HL-60 (cell line): ENCODE results near the gene C6orf132.
A peak's percentile ranks its signal among the peaks of the same experiment; 100 is the strongest.

ENCODE experiments used
- CTCF ChIP-seq: IDR thresholded peaks from one replicate; pipeline ENCODE4 v1.5.1; 2011; ENCODE audit warnings: low read length, control low read depth, inconsistent platforms; ENCODE audit not compliant: insufficient read depth
- GABPA ChIP-seq: IDR thresholded peaks from 2 replicates; pipeline ENCODE4 v1.6.1; 2012; ENCODE audit warnings: low read depth
- POLR2AphosphoS5 ChIP-seq: IDR thresholded peaks from 2 replicates; pipeline ENCODE4 v1.6.1; 2012; ENCODE audit warnings: low read depth
- SPI1 ChIP-seq: IDR thresholded peaks from 2 replicates; pipeline ENCODE4 v1.6.1; 2012; ENCODE audit warnings: low read depth, mild to moderate bottlenecking, borderline replicate concordance

GRCh38 chr6:42166444-42167141 is 24.2 kb upstream of the C6orf132 start:
- TF ChIP-seq CTCF (peak; percentile 95), POLR2AphosphoS5 (no peak), SPI1 (no peak), GABPA (no peak)
